ENCODE data around the gene ADARB1.

DNA sequence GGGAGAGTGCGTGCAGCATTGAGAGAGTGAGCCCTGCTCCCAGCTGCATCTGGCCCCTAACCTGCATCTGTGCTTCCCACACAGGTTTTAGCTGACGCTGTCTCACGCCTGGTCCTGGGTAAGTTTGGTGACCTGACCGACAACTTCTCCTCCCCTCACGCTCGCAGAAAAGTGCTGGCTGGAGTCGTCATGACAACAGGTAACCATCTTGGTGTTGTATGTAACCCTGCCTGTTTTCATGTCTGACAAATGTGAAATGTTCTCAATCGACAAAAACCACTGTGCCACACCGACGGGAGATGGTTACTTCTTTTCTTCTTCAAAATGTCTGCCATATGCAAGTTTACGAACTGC, 105.8 kb downstream of the ADARB1 start:
- TF ChIP-seq, protein P1, sequence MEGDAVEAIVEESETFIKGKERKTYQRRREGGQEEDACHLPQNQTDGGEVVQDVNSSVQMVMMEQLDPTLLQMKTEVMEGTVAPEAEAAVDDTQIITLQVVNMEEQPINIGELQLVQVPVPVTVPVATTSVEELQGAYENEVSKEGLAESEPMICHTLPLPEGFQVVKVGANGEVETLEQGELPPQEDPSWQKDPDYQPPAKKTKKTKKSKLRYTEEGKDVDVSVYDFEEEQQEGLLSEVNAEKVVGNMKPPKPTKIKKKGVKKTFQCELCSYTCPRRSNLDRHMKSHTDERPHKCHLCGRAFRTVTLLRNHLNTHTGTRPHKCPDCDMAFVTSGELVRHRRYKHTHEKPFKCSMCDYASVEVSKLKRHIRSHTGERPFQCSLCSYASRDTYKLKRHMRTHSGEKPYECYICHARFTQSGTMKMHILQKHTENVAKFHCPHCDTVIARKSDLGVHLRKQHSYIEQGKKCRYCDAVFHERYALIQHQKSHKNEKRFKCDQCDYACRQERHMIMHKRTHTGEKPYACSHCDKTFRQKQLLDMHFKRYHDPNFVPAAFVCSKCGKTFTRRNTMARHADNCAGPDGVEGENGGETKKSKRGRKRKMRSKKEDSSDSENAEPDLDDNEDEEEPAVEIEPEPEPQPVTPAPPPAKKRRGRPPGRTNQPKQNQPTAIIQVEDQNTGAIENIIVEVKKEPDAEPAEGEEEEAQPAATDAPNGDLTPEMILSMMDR (IDR thresholded peaks at IDR 0.05; ENCODE audit: control extremely low read depth in 1 of 3, insufficient read depth in 1 of 3, low read depth in 1 of 3, low read length in 3 of 3) = no peak
- TF ChIP-seq PHF8 (conservative IDR thresholded peaks at IDR 0.05; ENCODE audit: low read depth, low read length) (no peak), POLR2AphosphoS5 (IDR thresholded peaks at IDR 0.05; ENCODE audit: low read depth, low read length) (no peak), CTBP2 (IDR thresholded peaks at IDR 0.05; ENCODE audit: borderline replicate concordance, insufficient read depth, insufficient read length, low read length) (no peak), TAF1 (IDR thresholded peaks at IDR 0.05; ENCODE audit: low read depth, low read length) (no peak), BRCA1 (IDR thresholded peaks at IDR 0.05; ENCODE audit: low read depth, low read length) (no peak), EP300 (IDR thresholded peaks at IDR 0.05; ENCODE audit: borderline replicate concordance in 1 of 2, low read depth in 2 of 2, low read length in 2 of 2) (no peak), TCF12 (IDR thresholded peaks at IDR 0.05; ENCODE audit: low read depth, low read length) (no peak), EZH2 (IDR thresholded peaks at IDR 0.05; ENCODE audit: low read depth, low read length, severe bottlenecking) (no peak), SUZ12 (IDR thresholded peaks at IDR 0.05; ENCODE audit: low read length) (no peak), RNF2 (IDR thresholded peaks at IDR 0.05; ENCODE audit: borderline replicate concordance, low read depth, low read length, missing control alignments, poor library complexity, severe bottlenecking) (no peak), SP1 (IDR thresholded peaks at IDR 0.05; ENCODE audit: low read depth, low read length) (no peak), CBX5 (IDR thresholded peaks at IDR 0.05; ENCODE audit: low read depth, low read length) (no peak)
- TF ChIP-seq, protein P2, sequence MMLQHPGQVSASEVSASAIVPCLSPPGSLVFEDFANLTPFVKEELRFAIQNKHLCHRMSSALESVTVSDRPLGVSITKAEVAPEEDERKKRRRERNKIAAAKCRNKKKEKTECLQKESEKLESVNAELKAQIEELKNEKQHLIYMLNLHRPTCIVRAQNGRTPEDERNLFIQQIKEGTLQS (IDR thresholded peaks at IDR 0.05; ENCODE audit: insufficient read depth, low read depth, low read length) = no peak

Data from H1 (cell line).